ENCODE data around the gene STRA6. TPM values are rescaled to one million over a fixed set of nuclear protein-coding genes. Genes with fewer than 3 reads are reported as not detected.

STRA6 gene
- total and polyA plus RNA-seq, 2 of the 8 experiments (the other 6 are each of a cell fraction or from before 2014, with no cell fraction given) = 9.3 to 14.5 TPM

GRCh38 chr15:74134387-74135027, 68.1 kb downstream of the STRA6 start (continued):
- TF ChIP-seq, protein P1, sequence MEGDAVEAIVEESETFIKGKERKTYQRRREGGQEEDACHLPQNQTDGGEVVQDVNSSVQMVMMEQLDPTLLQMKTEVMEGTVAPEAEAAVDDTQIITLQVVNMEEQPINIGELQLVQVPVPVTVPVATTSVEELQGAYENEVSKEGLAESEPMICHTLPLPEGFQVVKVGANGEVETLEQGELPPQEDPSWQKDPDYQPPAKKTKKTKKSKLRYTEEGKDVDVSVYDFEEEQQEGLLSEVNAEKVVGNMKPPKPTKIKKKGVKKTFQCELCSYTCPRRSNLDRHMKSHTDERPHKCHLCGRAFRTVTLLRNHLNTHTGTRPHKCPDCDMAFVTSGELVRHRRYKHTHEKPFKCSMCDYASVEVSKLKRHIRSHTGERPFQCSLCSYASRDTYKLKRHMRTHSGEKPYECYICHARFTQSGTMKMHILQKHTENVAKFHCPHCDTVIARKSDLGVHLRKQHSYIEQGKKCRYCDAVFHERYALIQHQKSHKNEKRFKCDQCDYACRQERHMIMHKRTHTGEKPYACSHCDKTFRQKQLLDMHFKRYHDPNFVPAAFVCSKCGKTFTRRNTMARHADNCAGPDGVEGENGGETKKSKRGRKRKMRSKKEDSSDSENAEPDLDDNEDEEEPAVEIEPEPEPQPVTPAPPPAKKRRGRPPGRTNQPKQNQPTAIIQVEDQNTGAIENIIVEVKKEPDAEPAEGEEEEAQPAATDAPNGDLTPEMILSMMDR (IDR thresholded peaks at IDR 0.05; ENCODE audit: control extremely low read depth in 1 of 3, insufficient read depth in 1 of 3, low read depth in 1 of 3, low read length in 3 of 3) = peak in 2 of 3 experiments; percentile 65 to 71; a peak in 3 of 4 replicates
- TF ChIP-seq E2F6 (IDR thresholded peaks at IDR 0.05) = peak; percentile 93
- TF ChIP-seq RAD21 (IDR thresholded peaks at IDR 0.05 in 1 of 2, conservative IDR thresholded peaks at IDR 0.05 in 1 of 2; ENCODE audit: low read depth in 2 of 2, low read length in 2 of 2) = peak; percentile 48 to 58
- no peak for TF ChIP-seq POU5F1 (IDR thresholded peaks at IDR 0.05; ENCODE audit: low read depth, low read length)
- TF ChIP-seq SUZ12 (IDR thresholded peaks at IDR 0.05; ENCODE audit: low read length) = peak; percentile 44
- TF ChIP-seq KDM4A (IDR thresholded peaks at IDR 0.05; ENCODE audit: low read depth, low read length, severe bottlenecking) = peak; percentile 47
- TF ChIP-seq BRCA1 (IDR thresholded peaks at IDR 0.05; ENCODE audit: low read depth, low read length) = no peak
- peak in 1 of 2 experiments; percentile 56; a peak in 1 of 4 replicates for TF ChIP-seq HDAC2 (IDR thresholded peaks at IDR 0.05; ENCODE audit: borderline replicate concordance in 1 of 2, low read depth in 2 of 2, low read length in 2 of 2)

Measured in H1 (cell line).